Stomach (tissue), 9 donors: ENCODE data around the gene RCBTB2. TPM values are rescaled to one million over a fixed set of nuclear protein-coding genes. Genes with fewer than 3 reads are reported as not detected.

Source experiments
- DNase-seq, 2 donors: peaks; one replicate each; pipeline versions ENCODE4 v3.0.0 to v3.0.0-alpha.2; 2013 to 2019
- H3K27ac ChIP-seq, 5 donors: fragments of 200-600 bp in 4 of 5; sonication (generic) in 4 of 5; one replicate each; pipeline ENCODE4 v1.5.1; 2013 to 2019; ENCODE audit warnings: mild to moderate bottlenecking in 1 of 5, moderate library complexity in 1 of 5
- H3K27me3 ChIP-seq, 3 donors: fragments of 200-600 bp; sonication (generic); one replicate each; pipeline ENCODE4 v1.5.1; 2017 to 2019; ENCODE audit warnings: mixed run types in 1 of 3
- H3K36me3 ChIP-seq, 4 donors: fragments of 200-600 bp; sonication (generic); 1 replicate in 3 of 4; 2 replicates in 1 of 4; pipeline ENCODE4 v1.5.1; 2016 to 2019
- H3K4me1 ChIP-seq, 4 donors: fragments of 200-600 bp; sonication (generic); one replicate each; pipeline ENCODE4 v1.5.1; 2016 to 2019
- H3K4me3 ChIP-seq, 4 donors: fragments of 200-600 bp; sonication (generic) in 3 of 4; one replicate each; pipeline ENCODE4 v1.5.1; 2016 to 2019; ENCODE audit warnings: mild to moderate bottlenecking in 1 of 4
- H3K9me3 ChIP-seq, 4 donors: fragments of 200-600 bp; sonication (generic); one replicate each; pipeline ENCODE4 v1.5.1; 2016 to 2019
- EP300 ChIP-seq: sonication (generic); formaldehyde crosslinking; IDR thresholded peaks from one replicate; pipeline ENCODE4 v1.6.1; 2017; ENCODE audit warnings: antibody characterized with exemption
- POLR2A ChIP-seq, 4 donors: fragments of 450-650 bp; IDR thresholded peaks; one replicate each; pipeline ENCODE4 v1.6.1; 2016; ENCODE audit warnings: antibody characterized with exemption in 4 of 4, control low read depth in 2 of 4, mild to moderate bottlenecking in 1 of 4, moderate library complexity in 1 of 4
- POLR2AphosphoS5 ChIP-seq, 3 donors: sonication (generic); formaldehyde crosslinking; IDR thresholded peaks; one replicate each; pipeline ENCODE4 v1.6.1; 2016; ENCODE audit warnings: antibody characterized with exemption in 3 of 3
- WGBS, 5 donors: extraction: QIAGEN DNeasy Blood & Tissue Kit in 3 of 5; methylation state at CpG; one replicate each; pipeline versions ENCODE4 v1.1.5 to v1.1.7; 2013 to 2018; 5-methylcytosine and 5-hydroxymethylcytosine counted together
- intact Hi-C: fragments of 100-400 bp; cut with DNase I; formaldehyde crosslinking; loops from one replicate; pipeline ENCODE4 v1.15.1; 2023; ENCODE audit warnings: low total_unique reads
- polyA plus RNA-seq, 3 donors: library from polyadenylated mRNA; stranded (reverse); fragments of 200-250 nt; gene quantifications; one replicate each; pipeline ENCODE4 v1.2.3, GENCODE V29; 2013
- total RNA-seq, 5 donors: library from RNA; depleted of rRNA; stranded (reverse); fragments of >200 nt; gene quantifications; one replicate each; pipeline versions ENCODE4 v1.1.0 to v1.2.3, GENCODE V29; 2014 to 2016
- TF ChIP-seq, protein P1 (sequence below), 7 experiments: fragments of 450-650 bp in 4 of 7; fragments of 200-600 bp in 3 of 7; sonication (generic) in 3 of 7; IDR thresholded peaks; one replicate each; pipeline ENCODE4 v1.5.1; 2016 to 2019; ENCODE audit warnings: antibody characterized with exemption in 7 of 7, control low read depth in 2 of 7, mild to moderate bottlenecking in 1 of 7
- donor health status: healthy with polysubstance abuse.
- donor health status: Bipolar disorder and iron deficiency.
- donor health status: healthy.

Gene RCBTB2
- total and polyA plus RNA-seq, 8 donors, result 0.29 to 56.6 (median 7.6) TPM

DNA sequence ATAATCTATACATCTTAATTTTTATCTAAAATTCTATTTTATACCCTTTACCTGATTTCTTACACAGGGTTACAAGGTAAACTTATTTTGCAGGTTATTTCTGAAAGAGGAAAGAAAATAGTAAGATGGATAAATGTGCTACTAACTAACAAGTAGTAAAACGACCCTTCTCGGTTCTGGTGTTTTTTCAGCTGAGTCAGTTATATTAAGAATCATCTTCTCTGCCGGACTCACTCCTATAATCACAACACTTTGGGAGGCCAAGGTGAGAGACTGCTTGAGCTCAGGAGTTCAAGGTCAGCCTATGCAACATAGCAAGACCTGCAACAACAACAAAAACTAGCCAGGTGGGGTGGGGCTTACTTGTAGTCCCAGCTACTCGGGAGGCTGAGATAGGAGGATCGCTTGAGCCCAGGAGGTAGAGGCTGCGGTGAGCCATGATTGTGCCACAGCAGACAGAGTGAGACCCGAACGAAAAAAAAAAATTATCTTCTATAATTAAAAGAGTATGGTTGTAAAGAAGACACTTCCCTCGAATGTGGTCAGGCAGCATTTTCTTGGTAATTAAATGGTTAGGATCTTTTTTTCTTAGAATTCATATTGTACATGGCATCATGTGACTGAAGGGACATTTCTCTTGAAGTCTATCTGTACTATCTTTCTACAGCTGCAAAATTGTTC, 27.9 kb upstream of the RCBTB2 start:
- peaks cover 0 to 21% (median 2%) of the 10 kb centered on the region in 4 donors for H3K4me1 ChIP-seq
- H3K36me3 ChIP-seq, result no peaks in the 10 kb centered on the region
- intact Hi-C loops, result no loop called here
- DNase-seq, result no peak
- WGBS, 5 donors, result 89 to 94% (median 90%) methylated on average over 9 of the region's 9 CpGs
- H3K4me3 ChIP-seq, result no peak overlapping the region
- TF ChIP-seq, protein P1, sequence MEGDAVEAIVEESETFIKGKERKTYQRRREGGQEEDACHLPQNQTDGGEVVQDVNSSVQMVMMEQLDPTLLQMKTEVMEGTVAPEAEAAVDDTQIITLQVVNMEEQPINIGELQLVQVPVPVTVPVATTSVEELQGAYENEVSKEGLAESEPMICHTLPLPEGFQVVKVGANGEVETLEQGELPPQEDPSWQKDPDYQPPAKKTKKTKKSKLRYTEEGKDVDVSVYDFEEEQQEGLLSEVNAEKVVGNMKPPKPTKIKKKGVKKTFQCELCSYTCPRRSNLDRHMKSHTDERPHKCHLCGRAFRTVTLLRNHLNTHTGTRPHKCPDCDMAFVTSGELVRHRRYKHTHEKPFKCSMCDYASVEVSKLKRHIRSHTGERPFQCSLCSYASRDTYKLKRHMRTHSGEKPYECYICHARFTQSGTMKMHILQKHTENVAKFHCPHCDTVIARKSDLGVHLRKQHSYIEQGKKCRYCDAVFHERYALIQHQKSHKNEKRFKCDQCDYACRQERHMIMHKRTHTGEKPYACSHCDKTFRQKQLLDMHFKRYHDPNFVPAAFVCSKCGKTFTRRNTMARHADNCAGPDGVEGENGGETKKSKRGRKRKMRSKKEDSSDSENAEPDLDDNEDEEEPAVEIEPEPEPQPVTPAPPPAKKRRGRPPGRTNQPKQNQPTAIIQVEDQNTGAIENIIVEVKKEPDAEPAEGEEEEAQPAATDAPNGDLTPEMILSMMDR (IDR thresholded peaks at IDR 0.05), result no peak
- no peak for TF ChIP-seq POLR2AphosphoS5 (IDR thresholded peaks at IDR 0.05)
- TF ChIP-seq POLR2A (IDR thresholded peaks at IDR 0.05), result no peak
- TF ChIP-seq EP300, result no peak
- peaks cover 0 to 2% (median 0%) of the 10 kb centered on the region in 4 donors for H3K9me3 ChIP-seq
- no peaks in the 10 kb centered on the region for H3K27me3 ChIP-seq
- H3K27ac ChIP-seq, result no peak overlapping the region

DNA sequence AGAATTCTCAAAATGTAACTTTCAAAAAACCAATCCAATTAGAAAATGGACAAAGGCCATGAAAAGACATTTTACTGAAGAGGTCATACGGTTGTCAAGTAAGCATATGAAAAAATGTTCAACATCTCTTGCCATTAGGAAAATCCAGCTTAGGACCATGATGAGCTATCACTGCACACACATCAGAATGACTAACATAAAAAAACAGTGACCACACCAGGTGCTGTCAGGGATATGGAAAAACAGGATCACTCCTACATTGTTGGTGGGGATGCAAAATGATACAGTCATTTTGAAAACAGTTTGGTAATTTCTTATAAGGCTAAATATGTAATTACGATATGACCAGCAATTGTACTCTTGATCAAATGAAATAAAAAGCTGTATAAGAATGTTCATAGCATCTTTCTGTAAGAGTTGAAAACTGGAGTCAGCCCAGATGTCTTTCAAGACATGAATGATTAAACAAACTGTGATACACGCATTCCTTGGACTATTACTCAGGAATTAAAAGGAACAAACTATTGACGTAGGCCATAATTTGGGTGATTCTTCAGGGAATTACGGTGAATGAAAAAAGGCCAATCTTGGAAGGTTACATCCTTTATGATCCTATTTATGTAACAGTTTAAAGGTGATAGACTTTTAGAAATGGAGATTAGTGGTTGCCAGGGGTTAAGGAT, 26.9 kb upstream of the RCBTB2 start:
- 81 to 90% (median 84%) methylated on average over 5 of the region's 5 CpGs for WGBS, 5 donors

DNA sequence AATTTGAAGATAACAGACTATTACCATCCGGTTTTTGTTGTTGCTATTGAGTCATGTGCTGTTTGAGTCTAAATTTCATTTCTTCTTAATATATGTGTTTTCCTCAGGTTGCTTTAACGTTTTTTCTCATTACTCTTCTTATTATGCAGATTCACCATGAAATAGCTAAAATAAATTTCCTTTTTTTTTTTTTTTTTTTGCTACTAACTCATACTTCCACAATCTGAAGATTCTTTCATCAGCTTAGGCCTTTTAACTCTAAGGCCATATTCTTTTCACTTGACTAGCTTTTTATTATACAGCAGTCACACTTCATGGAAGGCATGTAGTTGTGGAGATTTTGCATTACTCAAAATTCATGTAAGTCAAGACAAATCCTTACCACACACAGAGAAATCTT, 23.9 kb upstream of the RCBTB2 start:
- H3K4me1 ChIP-seq, result peaks cover 0 to 7% (median 0%) of the 10 kb centered on the region in 4 donors
- H3K27ac ChIP-seq, result no peak overlapping the region

More for the DNA sequence above, 26.9 kb upstream of the RCBTB2 start:
- Histone ChIP-seq H3K36me3 (no peaks in the 10 kb centered on the region), H3K27me3 (no peaks in the 10 kb centered on the region), H3K9me3 (peaks cover 0 to 5% (median 1%) of the 10 kb centered on the region in 4 donors), H3K27ac (no peak overlapping the region), H3K4me1 (peaks cover 0 to 21% (median 2%) of the 10 kb centered on the region in 4 donors), H3K4me3 (no peak overlapping the region)
- DNase-seq, result no peak
- intact Hi-C loops, result no loop called here
- TF ChIP-seq POLR2AphosphoS5 (IDR thresholded peaks at IDR 0.05) (no peak), POLR2A (IDR thresholded peaks at IDR 0.05) (no peak), EP300 (no peak)
- TF ChIP-seq, protein P1 (IDR thresholded peaks at IDR 0.05), result no peak

DNA sequence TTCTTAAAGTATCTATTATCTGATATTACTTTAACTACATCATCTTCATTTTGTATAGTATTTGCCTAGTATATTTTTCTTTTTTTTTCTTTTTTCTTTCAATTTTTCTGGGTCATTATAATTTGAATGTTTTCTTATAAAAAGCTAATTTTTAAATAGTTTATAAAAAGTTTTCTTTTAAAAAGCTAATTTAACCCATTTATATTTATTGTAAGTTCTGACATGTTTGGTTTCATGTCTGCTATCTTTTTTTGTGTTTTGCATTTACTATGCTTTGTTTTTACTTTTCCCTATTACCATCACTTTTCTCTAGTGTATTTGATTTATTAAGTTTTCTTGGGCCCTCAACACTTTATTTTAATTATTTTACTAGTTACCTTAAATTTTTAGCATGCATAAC, 22.6 kb upstream of the RCBTB2 start:
- Histone ChIP-seq H3K4me3 (no peak overlapping the region), H3K9me3 (peaks cover 6 to 25% (median 16%) of the 10 kb centered on the region in 4 donors), H3K27ac (no peak overlapping the region), H3K4me1 (no peaks in the 10 kb centered on the region), H3K27me3 (no peaks in the 10 kb centered on the region), H3K36me3 (no peaks in the 10 kb centered on the region)
- TF ChIP-seq, protein P1 (IDR thresholded peaks at IDR 0.05), result no peak
- TF ChIP-seq EP300 (no peak), POLR2AphosphoS5 (IDR thresholded peaks at IDR 0.05) (no peak), POLR2A (IDR thresholded peaks at IDR 0.05) (no peak)
- DNase-seq, result no peak
- intact Hi-C loops, result no loop called here

More for the DNA sequence above, 23.9 kb upstream of the RCBTB2 start:
- intact Hi-C loops, result no loop called here
- DNase-seq, result no peak
- Histone ChIP-seq H3K27me3 (no peaks in the 10 kb centered on the region), H3K9me3 (peaks cover 0 to 16% (median 4%) of the 10 kb centered on the region in 4 donors), H3K4me3 (no peak overlapping the region), H3K36me3 (no peaks in the 10 kb centered on the region)
- WGBS, 5 donors, result 77 to 87% (median 85%) methylated on average over 2 of the region's 2 CpGs
- TF ChIP-seq POLR2AphosphoS5 (IDR thresholded peaks at IDR 0.05), result no peak
